Measurements from ENCODE around the gene C2CD2.

C2CD2 gene

GRCh38 chr21:41940431-41940830, 13.4 kb downstream of the C2CD2 start:
- in situ Hi-C loops (cut with MboI; ENCODE audit: low sequenced_read_pairs, unreplicated experiment) = no loop called here
- TF ChIP-seq CTCF (IDR thresholded peaks at IDR 0.05; ENCODE audit: borderline replicate concordance, control extremely low read depth, extremely low read depth, insufficient read depth, missing control alignments) = no peak
- no peak for DNase-seq (ENCODE audit: low spot score)

- TF ChIP-seq CTCF (IDR thresholded peaks at IDR 0.05; ENCODE audit: borderline replicate concordance, control extremely low read depth, extremely low read depth, insufficient read depth, missing control alignments) = no peak
- in situ Hi-C loops (cut with MboI; ENCODE audit: low sequenced_read_pairs, unreplicated experiment) = no loop called here
- no peak for DNase-seq (ENCODE audit: low spot score)
Measured at GRCh38 chr21:41939391-41939790, 14.4 kb downstream of the C2CD2 start.

GRCh38 chr21:41933313-41934079, 20.3 kb downstream of the C2CD2 start:
- in situ Hi-C loops (cut with MboI; ENCODE audit: low sequenced_read_pairs, unreplicated experiment) = no loop called here
- TF ChIP-seq CTCF (IDR thresholded peaks at IDR 0.05; ENCODE audit: borderline replicate concordance, control extremely low read depth, extremely low read depth, insufficient read depth, missing control alignments) = no peak
- DNase-seq (ENCODE audit: low spot score) = no peak

GRCh38 chr21:41932576-41933312, 21.1 kb downstream of the C2CD2 start:
- TF ChIP-seq CTCF (IDR thresholded peaks at IDR 0.05; ENCODE audit: borderline replicate concordance, control extremely low read depth, extremely low read depth, insufficient read depth, missing control alignments) = no peak
- in situ Hi-C loops (cut with MboI; ENCODE audit: low sequenced_read_pairs, unreplicated experiment) = no loop called here
- no peak for DNase-seq (ENCODE audit: low spot score)

GRCh38 chr21:41932191-41932575, 21.6 kb downstream of the C2CD2 start:
- TF ChIP-seq CTCF (IDR thresholded peaks at IDR 0.05; ENCODE audit: borderline replicate concordance, control extremely low read depth, extremely low read depth, insufficient read depth, missing control alignments) = no peak
- no peak for DNase-seq (ENCODE audit: low spot score)
- in situ Hi-C loops (cut with MboI; ENCODE audit: low sequenced_read_pairs, unreplicated experiment) = no loop called here

GRCh38 chr21:41931041-41931451, 22.8 kb downstream of the C2CD2 start:
- TF ChIP-seq CTCF (IDR thresholded peaks at IDR 0.05; ENCODE audit: borderline replicate concordance, control extremely low read depth, extremely low read depth, insufficient read depth, missing control alignments) = no peak
- in situ Hi-C loops (cut with MboI; ENCODE audit: low sequenced_read_pairs, unreplicated experiment) = no loop called here
- no peak for DNase-seq (ENCODE audit: low spot score)
